A673 (cell line): ENCODE measurements around the gene CRADD.

ENCODE experiments used
- EZH2 ChIP-seq: fragments of 200-600 bp; sonication (generic); IDR thresholded peaks from 2 replicates; pipeline ENCODE4 v1.6.1; 2017; ENCODE audit warnings: borderline replicate concordance, low read depth, mild to moderate bottlenecking, mixed read lengths, antibody characterized with exemption, low read length; ENCODE audit not compliant: poor library complexity, severe bottlenecking
- TF ChIP-seq, protein P1 (sequence below): fragments of 300-800, 200-600 bp; sonication (generic); conservative IDR thresholded peaks from 2 replicates; pipeline ENCODE4 v1.5.1; 2017; ENCODE audit warnings: low read depth, mild to moderate bottlenecking, antibody characterized with exemption, low read length, moderate library complexity, mixed read lengths

DNA sequence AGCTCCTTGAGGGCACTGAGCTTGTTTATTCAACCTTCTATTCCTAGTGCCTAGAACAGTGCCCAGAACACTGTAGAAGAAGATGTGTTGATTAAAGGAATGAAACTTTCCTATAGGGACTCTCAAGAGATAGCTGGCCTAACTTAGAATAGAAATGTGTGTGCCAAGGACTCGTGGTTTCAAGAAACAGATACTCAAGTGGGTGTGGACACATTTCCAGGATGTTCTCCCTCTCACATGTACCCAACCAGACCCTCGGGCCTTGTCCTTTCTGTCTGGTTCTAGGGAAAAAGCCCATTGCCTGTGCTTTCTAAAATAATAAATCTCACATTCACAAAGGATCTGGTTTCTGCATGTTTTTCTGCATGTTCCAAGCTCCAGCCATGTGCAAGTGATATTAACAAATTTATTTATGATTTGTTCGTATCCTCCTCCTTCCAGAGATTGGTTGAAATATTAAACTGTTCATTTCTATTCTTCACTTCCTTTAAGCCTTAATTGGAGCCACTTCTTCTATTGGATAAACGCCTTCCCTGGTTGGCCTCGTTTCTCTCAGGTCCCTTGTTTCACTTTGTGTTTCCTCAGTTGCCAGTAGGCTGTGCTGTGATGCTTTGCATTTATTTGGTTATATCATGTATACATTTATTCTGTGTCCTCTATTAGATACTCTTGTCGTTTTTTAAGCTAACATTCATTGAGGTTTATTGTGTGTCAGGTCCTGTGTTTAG is 89.8 kb downstream of the CRADD start:
- TF ChIP-seq, protein P1, sequence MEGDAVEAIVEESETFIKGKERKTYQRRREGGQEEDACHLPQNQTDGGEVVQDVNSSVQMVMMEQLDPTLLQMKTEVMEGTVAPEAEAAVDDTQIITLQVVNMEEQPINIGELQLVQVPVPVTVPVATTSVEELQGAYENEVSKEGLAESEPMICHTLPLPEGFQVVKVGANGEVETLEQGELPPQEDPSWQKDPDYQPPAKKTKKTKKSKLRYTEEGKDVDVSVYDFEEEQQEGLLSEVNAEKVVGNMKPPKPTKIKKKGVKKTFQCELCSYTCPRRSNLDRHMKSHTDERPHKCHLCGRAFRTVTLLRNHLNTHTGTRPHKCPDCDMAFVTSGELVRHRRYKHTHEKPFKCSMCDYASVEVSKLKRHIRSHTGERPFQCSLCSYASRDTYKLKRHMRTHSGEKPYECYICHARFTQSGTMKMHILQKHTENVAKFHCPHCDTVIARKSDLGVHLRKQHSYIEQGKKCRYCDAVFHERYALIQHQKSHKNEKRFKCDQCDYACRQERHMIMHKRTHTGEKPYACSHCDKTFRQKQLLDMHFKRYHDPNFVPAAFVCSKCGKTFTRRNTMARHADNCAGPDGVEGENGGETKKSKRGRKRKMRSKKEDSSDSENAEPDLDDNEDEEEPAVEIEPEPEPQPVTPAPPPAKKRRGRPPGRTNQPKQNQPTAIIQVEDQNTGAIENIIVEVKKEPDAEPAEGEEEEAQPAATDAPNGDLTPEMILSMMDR = peak; percentile 77
- no peak for TF ChIP-seq EZH2
